CD4-positive, alpha-beta T cell treated with Interleukin-6 for 4 hours (primary cell): Measurements from ENCODE around the gene CLVS2.

ENCODE experiments used
- DNase-seq: peaks from one replicate; pipeline ENCODE4 v3.0.0-alpha.2; 2020; ENCODE audit warnings: mixed read lengths

Gene CLVS2

GRCh38 chr6:123027408-123027807, 31.4 kb downstream of the CLVS2 start:
- DNase-seq, result no peak

GRCh38 chr6:123028263-123028662, 32.2 kb downstream of the CLVS2 start:
- DNase-seq, result no peak

- DNase-seq, result no peak
Observed at GRCh38 chr6:123030282-123030681, 34.2 kb downstream of the CLVS2 start.

GRCh38 chr6:123036648-123037047, 40.6 kb downstream of the CLVS2 start:
- DNase-seq, result no peak

- DNase-seq, result no peak
Observed at GRCh38 chr6:123039431-123039830, 43.4 kb downstream of the CLVS2 start.

GRCh38 chr6:123042401-123042800, 46.4 kb downstream of the CLVS2 start:
- DNase-seq, result no peak

- no peak for DNase-seq
Observed at GRCh38 chr6:123044341-123044860, 48.4 kb downstream of the CLVS2 start.

- DNase-seq, result no peak
Observed at GRCh38 chr6:123053602-123054225, 57.7 kb downstream of the CLVS2 start.

- DNase-seq, result no peak
Observed at GRCh38 chr6:123055256-123055655, 59.2 kb downstream of the CLVS2 start.

- DNase-seq, result no peak
Observed at GRCh38 chr6:123062670-123063069, 66.6 kb downstream of the CLVS2 start.

GRCh38 chr6:123064038-123064437, 68.0 kb downstream of the CLVS2 start:
- no peak for DNase-seq

- no peak for DNase-seq
Observed at GRCh38 chr6:123074616-123075015, 78.6 kb downstream of the CLVS2 start.

- no peak for DNase-seq
Observed at GRCh38 chr6:123085403-123085802, 89.4 kb downstream of the CLVS2 start.

- no peak for DNase-seq
Observed at GRCh38 chr6:123089226-123089625, 93.2 kb downstream of the CLVS2 start.

GRCh38 chr6:123091091-123091895, 95.3 kb downstream of the CLVS2 start:
- no peak for DNase-seq

- no peak for DNase-seq
Observed at GRCh38 chr6:123091896-123092271, 95.8 kb downstream of the CLVS2 start.

- no peak for DNase-seq
Observed at GRCh38 chr6:123094795-123095194, 98.8 kb downstream of the CLVS2 start.

- DNase-seq, result no peak
Observed at GRCh38 chr6:123105561-123105960, 109.5 kb downstream of the CLVS2 start.

GRCh38 chr6:123116370-123116769, 120.3 kb downstream of the CLVS2 start:
- no peak for DNase-seq

- no peak for DNase-seq
Observed at GRCh38 chr6:123117145-123117908, 121.3 kb downstream of the CLVS2 start.

GRCh38 chr6:123118811-123119210, 122.8 kb downstream of the CLVS2 start:
- no peak for DNase-seq
